CD4-positive, alpha-beta T cell (primary cell): ENCODE data around the gene WIZ. TPM values are rescaled to one million over a fixed set of nuclear protein-coding genes. Genes with fewer than 3 reads are reported as not detected.

ENCODE experiments used
- ATAC-seq: fragments of 200-7000 bp; cut with Tn5 transposase; one replicate; pipeline ENCODE4 v1.10.0; 2022; ENCODE audit warnings: mild to moderate bottlenecking; ENCODE audit not compliant: poor library complexity
- CTCF ChIA-PET: fragments of 350-600 bp; sonication (Branson Sonifier 250); formaldehyde crosslinking; loops from one replicate; lab custom pipeline; 2021; ENCODE audit warnings: antibody characterized with exemption, inconsistent platforms; lab: Charles Lee
- POLR2A ChIA-PET: fragments of 350-600 bp; sonication (Branson Sonifier 250); formaldehyde crosslinking; loops from one replicate; lab custom pipeline; 2021; ENCODE audit warnings: antibody characterized with exemption, inconsistent platforms; lab: Charles Lee
- DNase-seq, 14 experiments: peaks; one replicate each; pipeline ENCODE4 v3.0.0-alpha.2; 2013 to 2020; ENCODE audit warnings: mixed read lengths in 2 of 14
- H3K27ac ChIP-seq, 2 donors: one replicate each; pipeline versions ENCODE4 v1.5.1 to v1.7.0; 2013; ENCODE audit warnings: low read length in 2 of 2, low read depth in 1 of 2, mild to moderate bottlenecking in 1 of 2
- H3K27me3 ChIP-seq, 2 experiments: 1 replicate in 1 of 2; 2 replicates in 1 of 2; pipeline versions ENCODE4 v1.6.1 to v1.7.0; 2013; ENCODE audit warnings: low read length in 2 of 2, control low read depth in 1 of 2, mild to moderate bottlenecking in 1 of 2, moderate library complexity in 1 of 2; ENCODE audit not compliant: insufficient read depth in 2 of 2, control insufficient read depth in 1 of 2
- H3K36me3 ChIP-seq: one replicate; pipeline ENCODE4 v1.6.1; 2013; ENCODE audit warnings: low read length, control low read depth; ENCODE audit not compliant: insufficient read depth
- H3K4me1 ChIP-seq: one replicate; pipeline ENCODE4 v1.6.1; 2013; ENCODE audit warnings: low read length, control low read depth; ENCODE audit not compliant: insufficient read depth
- H3K4me3 ChIP-seq: one replicate; pipeline ENCODE4 v1.5.1; 2013; ENCODE audit warnings: mild to moderate bottlenecking, low read length, moderate library complexity
- H3K9me3 ChIP-seq, 2 experiments: 1 replicate in 1 of 2; 2 replicates in 1 of 2; pipeline versions ENCODE4 v1.6.1 to v1.7.0; 2013; ENCODE audit warnings: low read length in 2 of 2, mild to moderate bottlenecking in 2 of 2, control low read depth in 1 of 2, moderate library complexity in 1 of 2; ENCODE audit not compliant: control insufficient read depth in 1 of 2, insufficient read depth in 1 of 2
- H3K27ac Mint-ChIP-seq: one replicate; pipeline ENCODE4 v1.8.0; 2020; ENCODE audit warnings: mixed read lengths
- H3K27me3 Mint-ChIP-seq: one replicate; pipeline ENCODE4 v1.8.0; 2021; ENCODE audit warnings: mixed read lengths
- H3K36me3 Mint-ChIP-seq: one replicate; pipeline ENCODE4 v1.8.0; 2021; ENCODE audit warnings: low read depth, mixed read lengths
- H3K4me1 Mint-ChIP-seq: one replicate; pipeline ENCODE4 v1.8.0; 2021; ENCODE audit warnings: low read depth, mixed read lengths
- H3K4me3 Mint-ChIP-seq: one replicate; pipeline ENCODE4 v1.8.0; 2020; ENCODE audit warnings: mild to moderate bottlenecking, mixed read lengths
- H3K9me3 Mint-ChIP-seq: one replicate; pipeline ENCODE4 v1.8.0; 2020; ENCODE audit warnings: mixed read lengths
- CTCF ChIP-seq: fragments of 200-600 bp; IDR thresholded peaks from one replicate; pipeline ENCODE4 v1.8.0; 2022; ENCODE audit warnings: antibody characterized with exemption, mild to moderate bottlenecking
- intact Hi-C, 2 experiments: fragments of 100-400 bp; cut with DNase I in 1 of 2; cut with micrococcal nuclease in 1 of 2; formaldehyde crosslinking; loops; one replicate each; pipeline versions ENCODE4 v1.15.1 to v1.9.0; 2023 to 2025; cut with DNase I, micrococcal nuclease
- total RNA-seq, 174 experiments: library from RNA in 2 of 174; stranded (reverse) in 2 of 174; gene quantifications; one replicate each; pipeline ENCODE4 v1.2.3 and lab custom pipeline; 2021 to 2026

The WIZ gene
- total RNA-seq, 2 experiments from 2014 or later: 12.9 to 14.3 TPM

- ATAC-seq (no peak), DNase-seq (peak in 1 of 14 experiments; percentile 2)
- POLR2A ChIA-PET: no interaction called here
- Histone ChIP-seq H3K4me1 (peaks cover 6% of the 10 kb centered on the region), H3K4me3 (no peak overlapping the region), H3K27me3 (no peaks in the 10 kb centered on the region), H3K27ac (no peak overlapping the region), H3K36me3 (peaks cover 72% of the 10 kb centered on the region), H3K9me3 (no peaks in the 10 kb centered on the region)
- Mint-ChIP-seq H3K27ac (no peak overlapping the region), H3K36me3 (peaks cover 83% of the 10 kb centered on the region), H3K4me1 (peaks cover 40% of the 10 kb centered on the region), H3K4me3 (no peak overlapping the region), H3K9me3 (no peaks in the 10 kb centered on the region), H3K27me3 (no peaks in the 10 kb centered on the region)
- TF ChIP-seq CTCF: no peak
- CTCF ChIA-PET: interaction anchor here (0.6 kb wide), 1 partner anchor 246 kb away, joined by 3 read pairs; no protein-coding TSS in a partner anchor
- intact Hi-C loops: no loop called here
These were observed 45.5 kb downstream of the WIZ start for GRCh38 chr19:15404097-15404779.

DNA sequence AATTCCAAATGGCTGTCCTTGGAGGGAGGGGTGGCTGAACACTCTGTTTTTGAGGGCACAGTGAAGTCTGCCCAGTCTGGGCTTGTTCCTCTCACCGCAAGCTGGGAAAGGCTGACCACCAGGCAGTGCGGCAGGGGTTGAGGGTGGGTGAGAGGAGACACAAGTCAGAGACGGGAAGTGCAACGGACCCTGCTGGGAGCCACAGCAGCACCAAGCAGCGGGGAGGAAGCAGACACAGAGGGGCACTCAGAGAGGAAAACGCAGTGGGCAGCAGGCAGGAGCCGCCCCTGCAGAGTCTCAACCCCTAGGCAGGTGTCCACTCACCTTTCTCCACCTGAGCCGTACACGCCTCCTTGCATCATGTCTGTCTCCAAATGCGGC, 46.6 kb downstream of the WIZ start:
- POLR2A ChIA-PET: no interaction called here

GRCh38 chr19:15402411-15403150, 47.2 kb downstream of the WIZ start:
- DNase-seq (peak in 1 of 14 experiments; percentile 8), ATAC-seq (no peak)
- H3K4me3 ChIP-seq: no peak overlapping the region
- H3K36me3 ChIP-seq: peaks cover 85% of the 10 kb centered on the region
- no peaks in the 10 kb centered on the region for H3K27me3 ChIP-seq
- ChIA-PET POLR2A (interaction anchor here (1.4 kb wide), 1 partner anchor 9 kb away, joined by 3 read pairs; no protein-coding TSS in a partner anchor), CTCF (no interaction called here)
- no peak overlapping the region for H3K27ac ChIP-seq
- Mint-ChIP-seq H3K36me3 (peaks cover 76% of the 10 kb centered on the region), H3K27me3 (no peaks in the 10 kb centered on the region), H3K4me1 (peaks cover 27% of the 10 kb centered on the region), H3K9me3 (no peaks in the 10 kb centered on the region), H3K27ac (no peak overlapping the region), H3K4me3 (no peak overlapping the region)
- no peaks in the 10 kb centered on the region for H3K9me3 ChIP-seq
- peaks cover 6% of the 10 kb centered on the region for H3K4me1 ChIP-seq
- intact Hi-C loops: no loop called here
- TF ChIP-seq CTCF: no peak

More for the DNA sequence above, 46.6 kb downstream of the WIZ start:
- Mint-ChIP-seq H3K9me3 (no peaks in the 10 kb centered on the region), H3K36me3 (peaks cover 76% of the 10 kb centered on the region), H3K4me3 (no peak overlapping the region), H3K4me1 (peaks cover 33% of the 10 kb centered on the region), H3K27me3 (no peaks in the 10 kb centered on the region), H3K27ac (no peak overlapping the region)
- intact Hi-C loops: no loop called here
- no peak for TF ChIP-seq CTCF
- no peaks in the 10 kb centered on the region for H3K9me3 ChIP-seq
- H3K36me3 ChIP-seq: peaks cover 80% of the 10 kb centered on the region
- no peak overlapping the region for H3K4me3 ChIP-seq
- H3K27me3 ChIP-seq: no peaks in the 10 kb centered on the region
- no peak for ATAC-seq
- H3K4me1 ChIP-seq: peaks cover 6% of the 10 kb centered on the region
- no peak overlapping the region for H3K27ac ChIP-seq
- CTCF ChIA-PET: no interaction called here
- DNase-seq: no peak
